Activated CD4-positive, alpha-beta T cell treated with anti-CD3 and anti-CD28 coated beads for 4 hours (primary cell): ENCODE measurements around the gene DAB2.
"Not testable (repeated sequence)": the region's sequence is repeated elsewhere in the genome, so short reads cannot be mapped to it uniquely, and the experiment has no call there.

Source experiments
- DNase-seq, 2 donors: peaks; one replicate each; pipeline ENCODE4 v3.0.0-alpha.2; 2020

The DAB2 gene

DNA sequence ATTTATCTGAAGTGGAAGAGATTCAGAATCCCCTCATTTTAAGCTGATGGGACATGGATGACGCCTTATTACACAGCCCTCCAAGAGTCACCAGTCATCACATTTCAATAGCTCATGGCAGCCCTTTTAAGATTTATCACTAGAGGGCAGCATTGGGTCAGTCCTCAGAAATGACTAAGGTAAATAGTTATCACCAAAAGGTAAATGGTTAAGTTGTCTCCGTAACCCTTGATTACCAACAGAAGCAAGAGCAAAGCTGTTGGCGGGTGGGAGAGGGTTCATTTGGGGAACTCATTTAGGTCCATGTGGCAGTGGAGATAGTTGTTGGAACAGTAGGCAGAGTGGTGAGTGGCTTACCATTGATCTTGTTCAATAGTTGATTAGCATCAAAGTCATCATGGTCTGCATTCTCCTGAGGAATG, 48.5 kb downstream of the DAB2 start:
- peak; percentile 4 to 41 for DNase-seq

GRCh38 chr5:39373791-39374190, 51.0 kb downstream of the DAB2 start:
- no peak for DNase-seq

DNA sequence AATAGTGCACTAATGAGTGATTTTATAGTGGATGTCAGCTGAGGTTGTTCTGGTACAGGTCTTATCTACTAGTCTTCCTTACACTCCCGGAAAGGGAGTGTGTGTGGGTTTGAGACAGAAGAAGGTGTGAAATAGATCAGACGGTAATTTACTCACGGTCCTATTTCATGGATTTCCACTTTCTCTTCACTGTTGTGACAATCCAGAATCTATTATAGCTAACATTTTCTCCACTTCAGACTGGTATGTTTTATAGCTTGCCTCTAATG, 53.5 kb downstream of the DAB2 start:
- no peak for DNase-seq

- DNase-seq, result no peak
Measured at GRCh38 chr5:39370555-39371366, 54.0 kb downstream of the DAB2 start.

DNA sequence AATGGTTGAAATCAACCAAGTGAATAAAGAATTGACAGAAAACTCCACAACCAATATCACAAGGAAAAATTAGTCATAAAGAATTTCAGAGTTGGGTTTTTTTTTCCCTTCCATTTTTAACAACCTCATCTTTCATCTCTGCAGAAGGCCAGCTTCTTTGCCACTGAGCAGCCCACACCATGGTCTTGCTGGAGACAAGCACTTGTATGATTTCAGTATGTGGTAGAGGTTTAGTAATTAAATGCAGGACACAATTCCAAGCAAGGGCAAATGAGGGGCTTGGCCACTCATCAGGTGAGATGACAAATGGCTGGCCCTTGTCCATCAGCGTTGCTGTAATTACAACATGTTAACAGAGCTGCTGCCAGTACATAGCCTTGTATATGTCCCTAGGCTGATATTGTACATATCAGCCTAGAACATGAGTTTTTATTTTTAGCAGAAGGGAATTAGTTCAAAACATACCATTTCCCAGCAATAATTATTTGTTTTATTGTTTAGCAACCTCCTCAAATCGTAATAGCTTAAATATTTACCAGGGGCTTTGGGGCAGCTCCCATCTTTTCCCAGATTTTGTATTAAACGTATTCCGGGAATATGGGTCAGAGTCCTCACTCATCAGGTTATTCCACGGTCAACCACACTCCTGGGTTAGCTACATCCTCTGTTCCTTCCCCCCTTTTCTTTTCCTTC, 55.5 kb downstream of the DAB2 start:
- no peak for DNase-seq

DNA sequence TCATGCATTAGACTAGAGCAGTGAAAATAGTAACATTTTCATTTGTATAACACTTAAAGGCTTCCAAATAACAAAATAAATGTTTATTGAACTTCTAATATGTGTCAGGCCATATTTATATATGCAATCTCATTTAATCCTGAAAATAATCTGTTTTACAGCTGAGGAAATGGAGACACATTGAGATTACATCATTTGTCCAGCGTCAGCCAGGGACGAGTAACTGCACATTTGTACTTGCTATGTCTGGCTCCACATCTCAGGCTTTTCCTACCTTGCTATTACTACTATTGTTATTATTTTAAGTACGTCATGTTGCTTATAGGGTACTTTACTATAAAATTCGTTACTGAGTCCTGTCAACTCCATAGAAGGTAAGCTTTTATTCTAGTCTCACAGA, 56.7 kb downstream of the DAB2 start:
- no peak for DNase-seq

DNA sequence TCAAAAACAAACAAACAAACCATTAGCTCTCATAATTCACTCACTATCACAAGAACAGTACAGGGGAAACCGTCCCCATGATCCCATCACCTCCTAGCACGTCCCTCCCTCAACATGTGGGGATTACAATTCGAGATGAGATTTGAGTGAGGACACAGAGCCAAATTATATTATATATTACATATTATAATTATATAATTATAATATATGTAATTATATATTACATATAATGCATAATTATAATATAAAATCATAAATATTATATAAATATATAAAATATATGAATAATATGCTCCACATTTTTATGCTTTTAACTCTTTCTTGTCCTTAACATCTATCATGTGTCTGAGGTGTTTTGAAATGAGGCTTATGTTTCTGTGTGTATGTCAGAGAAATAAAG, 57.1 kb downstream of the DAB2 start:
- no peak for DNase-seq

DNA sequence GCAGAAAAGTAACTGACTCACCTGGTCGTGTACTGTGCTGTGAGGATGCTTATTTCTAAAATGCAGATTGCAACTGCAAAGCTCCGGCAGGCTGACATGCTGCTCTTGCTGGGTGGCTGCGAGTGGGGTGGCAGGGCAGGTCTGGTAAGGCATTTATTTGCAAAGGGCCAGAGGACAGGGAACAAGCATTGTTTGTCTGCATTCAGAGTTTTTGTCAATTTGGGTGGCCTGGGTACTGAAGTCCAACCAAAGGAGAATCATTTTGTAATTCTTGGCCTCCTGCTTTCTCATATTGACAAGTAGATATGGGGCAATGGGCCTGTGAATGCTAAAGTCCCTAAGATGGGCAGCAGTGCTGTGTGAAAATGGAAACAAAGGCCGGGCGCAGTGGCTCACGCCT, 60.4 kb downstream of the DAB2 start, which contains the start of gene C9:
TSS of gene C9 (minus strand) at position 129 of the 400 bp plus-strand sequence. CDS start at position 98, 31 bp downstream.
- DNase-seq, result no peak

GRCh38 chr5:39363217-39363616, 61.6 kb downstream of the DAB2 start:
- DNase-seq, result no peak

DNA sequence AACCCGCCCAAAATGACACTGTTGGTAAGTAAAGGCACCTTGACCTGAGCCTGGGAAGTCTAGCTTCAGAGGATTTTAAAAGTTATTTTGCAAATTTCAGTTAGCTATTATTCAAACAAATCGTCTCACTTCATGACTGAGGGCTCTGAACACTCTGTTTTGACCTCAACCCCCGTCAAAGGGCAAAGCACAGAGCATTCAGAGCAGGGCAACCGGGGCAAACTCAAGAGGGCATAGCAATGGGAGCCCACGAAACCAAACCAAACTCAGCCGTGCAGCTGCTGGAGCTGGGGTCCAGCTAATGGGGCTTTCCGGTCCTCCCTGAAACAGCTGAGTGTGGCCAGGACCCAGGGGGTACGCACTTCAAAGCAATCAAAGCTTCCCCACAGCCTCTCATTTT, 62.1 kb downstream of the DAB2 start:
- no peak for DNase-seq

DNA sequence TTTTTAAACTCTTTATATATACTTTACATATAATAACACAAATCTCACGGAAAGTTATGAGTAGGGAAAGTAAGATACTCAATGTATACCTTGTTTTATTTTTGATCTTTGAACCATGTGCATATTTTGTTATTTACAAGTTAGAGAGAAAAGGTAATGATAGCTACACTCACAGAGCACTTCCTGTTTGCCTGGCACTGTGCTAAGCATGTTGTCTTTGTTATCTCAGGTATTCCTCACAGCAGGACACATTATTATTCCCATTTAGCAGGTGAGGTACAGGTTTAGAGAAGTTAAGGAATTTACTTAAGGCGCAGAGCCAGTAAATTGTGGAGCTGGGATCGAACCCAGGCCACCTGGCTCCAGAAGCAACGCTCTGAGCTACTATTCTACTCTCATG, 63.5 kb downstream of the DAB2 start:
- DNase-seq, result no peak

DNA sequence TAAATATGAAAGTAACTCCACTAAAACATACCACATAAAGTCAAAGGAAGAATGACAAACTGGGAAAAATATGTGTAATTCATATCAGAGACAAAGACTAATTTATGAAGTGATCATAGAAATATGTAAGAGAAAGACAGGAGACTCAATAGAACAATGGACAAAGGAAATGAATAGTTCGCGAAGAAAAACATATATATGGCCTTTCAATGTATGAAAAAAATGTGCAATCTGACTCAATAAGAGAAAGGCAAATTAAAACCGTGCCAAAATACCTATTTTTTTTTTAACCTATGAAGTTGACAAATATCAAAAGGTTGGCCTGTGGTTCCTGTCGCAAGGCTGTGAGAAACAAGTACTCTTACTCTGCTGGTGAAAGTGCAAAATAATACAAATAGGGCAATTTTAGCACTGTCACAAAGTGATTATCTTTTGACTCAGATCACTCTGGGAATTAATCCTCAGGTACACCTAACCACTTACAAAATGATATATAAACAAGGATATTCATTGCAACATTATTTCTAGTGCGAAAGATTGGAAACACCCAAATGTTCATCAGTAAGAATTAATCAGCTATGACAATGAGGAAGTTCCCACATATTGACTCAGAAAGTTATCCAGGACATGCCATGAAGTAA, 64.2 kb downstream of the DAB2 start:
- no peak for DNase-seq

DNA sequence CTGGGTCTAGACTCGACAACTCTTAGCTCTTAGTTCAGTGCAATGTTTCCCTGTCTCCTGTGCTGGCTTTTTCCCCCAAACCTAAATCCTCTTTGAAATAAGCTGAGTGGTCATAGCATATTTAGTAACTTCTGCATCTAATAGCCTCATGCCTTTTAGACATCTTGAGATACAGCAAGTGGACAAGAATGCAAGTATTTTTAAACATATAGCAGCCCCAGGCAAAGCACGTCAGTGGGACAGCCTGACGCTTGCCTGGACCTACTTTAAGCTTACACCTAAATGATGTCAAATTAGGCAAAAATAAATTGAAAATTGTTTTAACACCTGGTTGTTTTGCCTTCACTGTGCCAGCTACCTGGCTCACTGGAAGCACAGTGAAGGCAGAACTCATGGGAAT, 68.5 kb downstream of the DAB2 start:
- DNase-seq, result no peak

GRCh38 chr5:39355324-39355723, 69.5 kb downstream of the DAB2 start:
- no peak for DNase-seq

DNA sequence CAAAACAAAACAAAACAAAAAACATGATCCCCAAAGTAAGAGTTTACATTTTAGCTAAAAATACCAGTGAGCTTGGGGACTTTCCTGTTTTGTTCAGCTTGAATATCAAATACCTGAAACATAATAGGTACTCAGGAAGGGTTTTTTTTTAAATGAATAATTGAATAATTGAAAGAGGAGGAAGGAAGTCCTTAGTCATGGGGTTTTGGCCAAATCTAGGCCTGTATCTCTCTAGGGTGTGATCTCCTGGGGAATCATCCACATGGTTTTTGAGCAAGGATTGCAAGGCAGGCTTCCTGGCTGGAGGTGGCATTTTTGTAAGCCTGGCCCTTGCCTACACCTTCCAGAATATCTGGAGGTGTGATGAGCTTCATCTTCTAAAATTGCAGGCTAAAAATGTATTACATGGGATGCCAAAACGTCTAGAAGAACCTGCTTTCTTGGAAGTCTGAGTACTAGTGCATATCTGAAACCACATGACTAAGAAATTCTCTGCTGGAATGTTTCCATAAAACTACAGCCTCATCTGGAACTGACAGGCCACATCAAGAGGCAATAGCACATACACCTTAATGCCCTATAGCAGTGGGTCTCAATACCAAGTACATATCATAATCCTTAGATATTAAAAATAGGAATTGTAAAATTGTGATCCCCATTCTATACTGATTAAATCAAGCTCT, 70.9 kb downstream of the DAB2 start:
- DNase-seq, result no peak

DNA sequence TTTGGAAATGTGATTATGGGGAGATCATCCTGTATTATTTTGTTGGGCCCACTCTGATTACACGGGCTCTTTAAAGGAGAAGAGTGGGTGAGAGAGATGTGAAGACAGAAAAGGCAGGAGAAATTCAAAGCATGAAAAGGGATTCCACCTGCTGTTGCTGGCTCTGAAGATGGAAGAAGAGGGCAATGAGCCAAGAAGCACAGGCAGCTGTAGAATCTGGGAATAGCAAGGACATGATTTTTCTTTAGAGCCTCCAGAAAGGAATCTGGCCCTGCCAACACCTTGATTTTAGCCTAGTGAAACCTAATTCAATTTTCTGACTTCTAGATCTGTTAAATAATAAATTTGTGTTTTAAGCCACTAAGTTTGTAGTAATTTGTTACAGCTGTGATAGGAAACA, 71.8 kb downstream of the DAB2 start:
- DNase-seq, result no peak

DNA sequence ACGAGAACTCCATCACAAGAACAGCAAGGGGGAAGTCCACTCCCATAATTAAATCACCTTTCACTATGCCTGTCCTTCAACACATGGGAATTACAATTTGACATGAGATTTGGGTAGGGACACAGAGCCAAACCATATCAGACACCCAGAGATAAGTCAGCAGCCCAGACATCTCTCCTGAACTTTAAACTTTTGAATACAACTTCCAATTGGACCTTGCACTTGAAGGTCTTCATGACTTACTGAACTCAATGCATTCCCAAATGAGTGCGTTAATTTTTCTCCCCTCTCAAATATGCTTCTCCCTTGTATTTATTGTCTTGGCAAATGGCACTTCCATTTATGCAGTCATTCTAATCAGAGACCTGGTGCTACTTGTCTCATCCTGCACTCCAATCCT, 72.6 kb downstream of the DAB2 start:
- no peak for DNase-seq

DNA sequence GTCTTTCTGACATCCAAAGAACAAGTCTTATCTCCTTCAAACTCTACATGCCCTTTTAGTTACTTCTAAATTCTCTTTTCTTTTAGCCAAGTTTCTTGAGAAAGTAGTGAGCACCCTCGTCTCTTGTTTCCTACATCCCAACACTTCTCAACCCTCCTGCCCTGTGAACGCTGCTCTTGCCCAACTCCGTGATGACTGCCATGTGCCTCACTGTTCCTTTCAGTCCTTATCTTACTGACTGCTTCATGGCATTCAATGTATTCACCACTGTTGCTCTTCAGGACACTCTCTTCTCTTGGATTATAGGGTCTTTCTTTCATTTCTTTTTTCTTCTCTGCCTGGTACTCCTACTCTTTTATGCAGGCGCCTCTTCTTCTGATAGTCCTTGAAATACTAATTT, 75.3 kb downstream of the DAB2 start:
- DNase-seq, result no peak

DNA sequence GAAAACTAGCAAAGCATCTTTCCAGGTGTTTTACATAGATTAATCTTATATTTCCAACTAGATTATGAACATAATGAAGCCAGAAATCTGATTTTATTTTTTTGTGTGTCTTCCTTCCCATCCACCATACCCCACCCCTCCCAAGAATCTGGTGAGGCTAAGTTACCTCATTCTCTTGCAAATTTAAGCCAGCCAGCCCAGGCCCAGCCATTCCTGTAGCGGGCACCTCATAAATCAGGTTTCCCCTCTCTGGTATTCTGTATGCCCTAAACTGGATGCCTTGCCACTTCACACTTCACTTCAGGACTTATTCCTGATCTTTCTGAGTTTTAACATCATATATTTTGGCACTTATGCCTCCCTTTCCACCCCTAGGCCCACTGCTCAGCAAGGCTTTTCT, 82.3 kb downstream of the DAB2 start:
- DNase-seq, result no peak

DNA sequence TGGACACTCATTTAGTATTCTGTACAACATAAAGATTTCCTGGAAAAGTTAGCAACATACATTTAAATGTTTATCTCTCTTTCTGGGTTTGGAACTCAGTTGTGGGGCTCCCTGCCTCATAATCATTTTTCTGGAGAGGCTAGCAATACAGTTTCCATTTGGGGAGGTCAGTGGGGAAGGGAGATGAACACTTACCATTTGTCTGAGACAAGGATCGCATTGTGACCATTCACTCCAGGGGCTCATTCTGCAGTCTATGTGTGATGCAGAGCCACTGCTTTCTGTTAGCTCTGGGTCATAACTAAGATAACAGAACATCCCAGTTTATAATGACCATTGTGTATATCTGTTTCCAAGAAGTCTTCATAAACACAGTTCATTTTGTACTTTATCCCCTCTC, 82.9 kb downstream of the DAB2 start:
- no peak for DNase-seq

DNA sequence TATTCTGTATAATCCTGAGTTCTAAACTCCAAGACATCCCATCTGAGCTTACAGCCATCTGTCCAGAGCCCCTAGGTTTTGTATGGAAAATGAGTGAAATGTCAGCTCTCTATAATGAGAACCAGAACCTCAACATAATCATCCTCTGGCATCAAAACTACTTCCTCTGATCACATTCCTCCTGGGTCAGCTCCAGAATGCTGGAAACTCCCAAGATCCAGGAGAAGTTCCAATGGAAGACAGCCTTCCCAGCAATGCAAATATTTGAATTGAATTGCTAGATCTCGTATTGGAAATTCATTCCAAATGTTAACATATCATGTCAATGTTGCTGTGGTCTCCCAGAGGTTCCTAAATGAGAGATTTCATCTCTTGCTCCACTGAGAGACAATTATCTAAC, 84.3 kb downstream of the DAB2 start:
- DNase-seq, result no peak

DNA sequence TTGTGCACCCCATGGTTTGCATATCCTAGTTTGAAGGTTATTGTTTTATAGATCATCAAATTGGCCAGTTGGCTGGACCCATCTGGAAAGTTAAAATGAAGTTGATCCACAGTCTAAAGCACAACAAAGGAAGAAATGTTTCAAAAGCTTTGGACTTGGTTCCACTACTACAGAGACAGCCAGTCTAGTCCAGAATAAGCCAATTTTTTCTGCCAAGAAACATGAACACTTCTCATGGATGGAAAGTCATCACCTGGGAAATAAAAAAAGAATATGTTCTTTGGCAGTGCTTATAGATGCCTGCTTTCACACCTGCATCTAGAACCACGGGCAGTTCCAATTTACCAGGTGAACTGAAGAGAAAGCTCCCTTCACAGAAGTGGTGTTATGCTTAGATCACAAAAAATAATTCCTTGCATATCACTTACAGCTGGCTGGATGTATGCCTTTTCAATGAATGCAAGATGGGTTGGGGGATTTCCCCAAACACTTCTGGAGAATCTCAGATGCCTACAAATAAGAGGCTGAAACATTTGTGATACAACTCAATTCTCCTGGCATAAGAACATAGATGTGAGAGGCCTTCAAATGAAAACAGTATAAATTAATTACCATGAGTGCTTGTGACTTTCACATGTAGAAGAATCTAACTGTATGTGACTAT, 87.4 kb downstream of the DAB2 start:
- no peak for DNase-seq

- DNase-seq, result not testable (repeated sequence)
Measured at GRCh38 chr5:39334296-39334695, 90.5 kb downstream of the DAB2 start.
